ENCODE data around the gene RCC1. TPM values are rescaled to one million over a fixed set of nuclear protein-coding genes. Genes with fewer than 3 reads are reported as not detected.

The RCC1 gene
- total RNA-seq, result 28.1 and 35.4 TPM in 2 replicates

GRCh38 chr1:28505406-28506187 is at the start of gene RCC1:
Gene RCC1 (plus strand): TSS chr1:28506043. CDS start chr1:28529867, 23,824 bp downstream.

GRCh38 chr1:28552758-28553663 is 47.2 kb downstream of the RCC1 start, which contains the start of gene TRNAU1AP:
Gene TRNAU1AP (plus strand): TSS chr1:28553085. CDS start chr1:28553111, 26 bp downstream.

Other genes starting within 250 kb of the RCC1 start
- 21.3 and 23.9 TPM in 2 replicates for gene SESN2, start 246.5 kb upstream of the RCC1 start, total RNA-seq
- 13.1 and 15.4 TPM in 2 replicates for gene MED18, start 177.0 kb upstream of the RCC1 start, total RNA-seq
- gene PHACTR4, start 136.3 kb upstream of the RCC1 start, total RNA-seq, result 6.6 and 8.3 TPM in 2 replicates
- gene TRNAU1AP, start 47.0 kb downstream of the RCC1 start, total RNA-seq, result 13.8 and 16.1 TPM in 2 replicates
- 3.2 and 6.8 TPM in 2 replicates for gene RAB42, start 86.2 kb downstream of the RCC1 start, total RNA-seq
- 24.1 and 29.5 TPM in 2 replicates for gene TAF12, start 137.0 kb downstream of the RCC1 start, total RNA-seq
- gene RNU11, start 142.6 kb downstream of the RCC1 start, total RNA-seq, result not detected in 2 replicates
- 5.9 and 7.1 TPM in 2 replicates for gene GMEB1, start 162.7 kb downstream of the RCC1 start, total RNA-seq
- gene YTHDF2, start 230.9 kb downstream of the RCC1 start, total RNA-seq, result 39.8 and 44.1 TPM in 2 replicates